HG03097 (cell line): ENCODE measurements around the gene ATP13A2.
A peak's percentile ranks its signal among the peaks of the same experiment; 100 is the strongest.

Experiments
- ATAC-seq: cut with Tn5 transposase; IDR thresholded peaks from one replicate; pipeline ENCODE4 v1.9.1; 2021; ENCODE audit not compliant: unreplicated experiment, low FRiP score

ATP13A2 gene

DNA sequence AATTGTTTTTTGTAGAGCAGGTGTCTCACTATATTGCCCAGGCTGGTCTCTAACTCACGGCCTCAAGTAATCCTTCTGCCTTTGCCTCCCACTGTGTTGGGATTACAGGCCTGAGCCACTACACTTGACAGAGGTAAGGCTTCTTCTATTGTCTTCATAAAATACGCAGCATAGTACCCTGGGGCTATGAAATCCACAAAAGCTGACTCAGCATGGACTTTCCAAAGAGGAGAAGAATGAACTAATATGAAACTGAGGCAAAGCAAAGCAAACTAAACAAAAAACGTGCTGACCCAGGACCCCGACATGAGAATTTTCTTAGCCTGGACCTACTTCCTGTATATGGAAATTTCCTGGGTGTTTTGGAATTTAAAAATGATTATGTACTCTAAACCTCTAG is 18.5 kb upstream of the ATP13A2 start:
- ATAC-seq: no peak

GRCh38 chr1:17028662-17029188 is 17.0 kb upstream of the ATP13A2 start:
- ATAC-seq: no peak

DNA sequence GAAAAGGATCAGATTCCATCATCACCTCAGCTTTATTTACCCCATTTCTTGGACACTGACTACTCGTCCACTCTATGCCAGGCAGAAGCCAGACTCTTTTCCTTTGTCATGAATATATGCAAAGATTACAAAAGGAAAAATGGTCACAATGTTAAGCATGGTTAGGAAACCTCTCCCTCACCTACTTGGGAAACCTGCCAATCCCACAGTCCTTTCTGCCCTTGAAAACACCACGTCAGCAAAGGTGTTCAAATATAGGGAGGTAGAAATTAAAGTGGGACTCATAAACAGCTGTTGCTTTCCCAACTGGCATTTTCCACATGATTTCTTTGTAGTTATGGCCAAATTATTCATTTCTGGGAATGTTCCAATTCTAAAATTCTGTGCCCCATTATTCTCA is 16.2 kb upstream of the ATP13A2 start:
- no peak for ATAC-seq

GRCh38 chr1:17027403-17027802 is 15.7 kb upstream of the ATP13A2 start:
- ATAC-seq: no peak

- ATAC-seq: no peak
Measured at GRCh38 chr1:17024721-17025120, 13.0 kb upstream of the ATP13A2 start.

DNA sequence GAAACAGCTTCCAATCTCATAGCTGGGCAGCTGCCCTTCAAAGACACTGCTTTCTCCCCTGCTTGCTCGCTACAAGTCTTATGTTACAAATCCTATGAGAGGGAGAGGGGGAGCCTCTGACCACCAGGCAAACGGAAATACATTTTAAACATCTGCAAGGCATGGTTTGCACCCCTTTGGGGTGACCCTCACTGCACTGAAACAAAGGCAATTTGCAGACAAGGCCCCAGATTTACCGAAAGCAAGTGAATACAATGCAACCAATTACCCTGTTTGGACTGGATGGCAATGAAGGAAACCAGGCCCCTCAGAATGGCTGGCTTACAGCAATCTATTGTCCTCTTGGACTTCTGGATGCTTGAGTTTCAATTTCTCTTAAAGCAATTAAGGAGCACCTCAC is 11.8 kb upstream of the ATP13A2 start:
- no peak for ATAC-seq

DNA sequence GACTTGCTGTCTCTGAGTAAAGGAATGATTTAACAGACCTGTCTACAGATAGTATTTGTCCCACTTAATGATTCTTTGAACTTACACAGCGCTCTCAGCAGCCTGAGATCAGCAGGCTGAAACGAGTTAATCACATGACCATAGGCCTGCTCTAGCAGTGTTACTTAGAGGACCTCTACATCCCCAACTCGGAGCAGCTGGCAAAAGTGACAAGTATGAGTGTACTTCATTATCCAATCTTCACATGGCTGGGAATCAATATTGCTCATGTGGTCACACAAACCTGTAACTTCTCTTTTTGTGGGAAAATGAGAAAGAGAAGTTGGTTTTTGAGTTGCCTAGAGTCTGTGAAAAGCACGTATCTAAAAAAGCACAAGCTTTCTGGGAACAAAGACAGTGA is 11.4 kb upstream of the ATP13A2 start:
- ATAC-seq: no peak

DNA sequence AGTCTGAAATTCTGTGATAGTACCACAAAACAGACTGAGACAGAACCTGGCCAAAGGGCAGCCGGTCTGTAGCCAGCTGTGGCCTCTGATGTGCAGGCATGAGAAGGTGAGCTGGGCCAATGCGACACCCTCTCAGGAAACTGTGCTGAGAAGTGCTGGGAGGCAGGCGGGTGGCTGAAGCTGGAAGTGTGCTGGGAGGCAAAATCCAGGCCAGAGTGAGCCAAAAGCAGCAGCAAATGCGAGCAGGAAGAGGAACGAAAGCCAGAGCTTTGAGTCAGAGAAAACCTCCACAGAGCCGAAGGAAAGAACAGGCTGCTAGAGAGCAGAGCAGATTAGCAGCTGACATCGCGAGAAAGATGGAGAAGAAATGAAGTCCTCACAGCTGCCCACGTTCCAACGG is 10.2 kb upstream of the ATP13A2 start:
- ATAC-seq: no peak

DNA sequence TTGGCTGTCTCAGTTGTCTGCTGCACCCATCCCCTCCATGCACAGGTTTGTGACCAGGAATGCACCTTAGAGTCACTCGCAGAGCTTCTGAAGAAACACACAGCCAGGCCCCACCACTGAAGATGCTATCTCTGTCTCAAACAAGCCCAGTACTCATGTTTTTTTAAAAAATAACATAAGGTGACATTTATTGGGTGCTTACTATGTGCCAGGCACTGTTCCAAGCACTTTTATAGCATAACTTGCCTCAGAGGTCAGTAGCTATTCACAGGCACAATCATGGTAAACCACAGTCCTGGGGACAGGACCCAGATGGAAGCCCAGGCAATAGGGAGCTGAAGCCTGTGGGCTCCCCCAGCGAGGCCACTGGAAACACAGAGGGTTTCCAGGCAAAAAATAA is 8.8 kb upstream of the ATP13A2 start:
- no peak for ATAC-seq

DNA sequence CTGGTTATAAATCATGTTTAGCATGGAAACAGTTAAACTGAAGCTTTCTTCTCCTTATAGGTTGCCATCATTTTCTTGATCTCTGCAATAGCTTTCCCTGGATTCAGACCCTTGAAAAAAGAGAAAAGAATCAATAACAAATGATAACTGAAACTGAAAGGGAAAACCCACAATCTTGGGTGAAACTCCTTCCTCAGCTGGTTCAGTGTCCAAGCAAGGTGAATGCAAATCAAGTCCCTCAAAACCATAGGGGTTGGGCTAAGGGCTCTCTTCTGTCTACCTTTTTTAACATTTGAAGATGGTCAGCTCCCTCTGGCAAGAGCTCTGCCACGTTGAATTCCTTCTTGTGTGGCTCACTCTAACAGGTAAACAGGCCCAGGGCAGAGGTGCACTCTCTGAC is 7.1 kb upstream of the ATP13A2 start:
- ATAC-seq: no peak

GRCh38 chr1:17017435-17017834 is 5.7 kb upstream of the ATP13A2 start:
- ATAC-seq: no peak

DNA sequence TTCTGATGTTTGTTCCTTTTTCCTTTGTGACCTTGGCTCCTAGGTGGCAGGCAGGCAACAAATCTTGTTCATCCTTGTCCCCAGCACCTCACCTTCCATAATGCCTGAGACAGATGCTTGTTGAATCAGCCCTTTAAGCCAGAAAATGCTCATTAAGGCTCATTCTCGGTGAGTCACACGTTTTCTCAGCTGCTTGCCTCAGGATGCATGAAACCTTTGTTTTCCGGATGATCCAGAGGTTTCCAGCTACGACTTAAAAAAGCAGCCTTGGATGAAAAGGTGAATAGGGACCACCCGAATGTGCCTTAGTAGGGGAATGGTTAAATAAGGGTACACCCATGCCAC is 4.6 kb upstream of the ATP13A2 start:
- no peak for ATAC-seq

DNA sequence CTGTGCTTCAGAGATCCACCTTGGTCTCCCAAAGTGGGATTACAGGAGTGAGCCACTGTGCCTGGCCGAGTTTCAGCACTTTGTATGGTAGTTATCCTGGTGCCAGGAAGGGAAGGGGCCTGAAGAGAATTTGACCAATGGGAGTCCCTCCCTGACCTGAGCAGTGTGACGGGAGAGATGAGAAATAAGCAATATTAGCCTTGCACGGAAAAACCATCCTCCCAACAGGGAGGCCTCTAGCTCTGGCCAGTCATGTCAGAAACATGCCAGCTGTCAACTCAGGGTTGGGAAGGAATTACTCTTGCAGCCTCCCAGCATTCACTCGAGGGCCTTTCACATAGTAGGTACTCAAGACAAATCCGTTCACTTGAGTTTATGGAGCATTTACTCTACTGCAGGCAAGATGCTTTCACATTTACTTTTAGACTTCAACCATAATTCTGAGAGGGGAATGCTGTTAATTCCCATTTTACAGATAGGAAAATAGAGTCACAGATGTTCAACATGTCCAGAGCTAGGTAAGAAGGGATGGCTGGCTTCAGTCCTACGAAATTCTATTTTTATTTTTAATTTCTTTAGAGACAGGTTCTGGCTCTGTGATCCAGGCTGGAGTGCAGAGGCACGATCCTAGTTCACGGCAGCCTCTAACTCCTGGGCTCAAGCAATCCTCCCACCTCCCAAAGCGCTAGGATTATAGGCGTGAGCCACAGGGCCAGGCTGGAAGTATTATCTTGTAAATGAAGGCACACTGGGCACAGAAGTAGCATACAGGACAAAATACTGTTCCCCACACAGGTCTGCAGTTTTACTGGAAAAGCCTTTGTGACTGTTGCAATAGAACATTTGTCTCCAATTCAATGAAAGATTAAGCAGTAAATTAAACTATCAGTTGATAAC is 3.2 kb upstream of the ATP13A2 start:
- no peak for ATAC-seq

GRCh38 chr1:17013491-17014320 is 2.0 kb upstream of the ATP13A2 start:
- ATAC-seq: no peak

GRCh38 chr1:17012775-17013490 is 1.2 kb upstream of the ATP13A2 start:
- ATAC-seq: no peak

DNA sequence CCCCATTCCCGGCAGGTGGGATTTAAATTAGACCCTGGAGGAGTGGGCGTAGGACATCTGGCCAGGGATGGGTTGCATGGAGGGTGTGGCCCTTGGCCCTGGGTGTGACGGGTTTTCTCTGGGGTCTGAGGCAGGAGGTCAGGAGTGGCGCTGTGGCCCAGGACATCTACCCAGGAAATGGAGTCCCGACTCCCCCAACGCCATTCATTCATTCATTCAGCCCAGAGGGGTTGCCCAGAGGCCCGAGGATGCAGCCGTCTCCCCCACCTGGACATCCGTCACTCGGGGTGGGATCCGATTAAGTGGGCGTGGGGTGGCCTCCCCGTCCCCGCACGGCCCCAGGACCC is 663 bp downstream of the ATP13A2 start:
- ATAC-seq: peak; percentile 4

- no peak for ATAC-seq
Measured at GRCh38 chr1:17009706-17010105, 2.0 kb downstream of the ATP13A2 start.

- ATAC-seq: no peak
Measured at GRCh38 chr1:17008208-17008855, 3.4 kb downstream of the ATP13A2 start.

GRCh38 chr1:17007121-17007520 is 4.6 kb downstream of the ATP13A2 start:
- no peak for ATAC-seq

GRCh38 chr1:17005365-17005740 is 6.4 kb downstream of the ATP13A2 start:
- no peak for ATAC-seq
